Left ventricle myocardium superior (tissue), 1 donor: ENCODE measurements around the gene ACER3. TPM values are rescaled to one million over a fixed set of nuclear protein-coding genes. Genes with fewer than 3 reads are reported as not detected.
"Not testable (repeated sequence)": the region's sequence is repeated elsewhere in the genome, so short reads cannot be mapped to it uniquely, and the experiment has no call there.

ENCODE experiments used
- ATAC-seq: fragments of 200-7000 bp; cut with Tn5 transposase; one replicate; pipeline ENCODE4 v1.9.1; 2020; ENCODE audit warnings: mild to moderate bottlenecking, moderate library complexity
- DNase-seq: peaks from one replicate; pipeline ENCODE4 v3.0.0-alpha.2; 2020
- intact Hi-C: fragments of 100-400 bp; cut with micrococcal nuclease; formaldehyde crosslinking; loops from one replicate; pipeline ENCODE4 v1.11.0; 2022
- total RNA-seq: library from RNA; stranded (reverse); fragmentation: NEBNext Ultra II Directional; extraction: Animal tissue kit (Norgen Biotek cat#: 25700); gene quantifications from one replicate; pipeline ENCODE4 v1.2.1, GENCODE V29; 2021
- donor health status: DM: no; HTN: yes; CAD: no; lungs with severe emphysema.

ACER3 gene
- total RNA-seq, 1 donor from 2014 or later = 9.4 TPM

GRCh38 chr11:76859708-76860227 is 950 bp upstream of the ACER3 start:
- intact Hi-C loops = no loop called here
- ATAC-seq (no peak), DNase-seq (no peak)

- ATAC-seq = peak; percentile 3
- no peak for DNase-seq
- intact Hi-C loops = no loop called here
Observed at GRCh38 chr11:76861490-76861953, 804 bp downstream of the ACER3 start.

GRCh38 chr11:76862794-76863193 is 2.1 kb downstream of the ACER3 start:
- intact Hi-C loops, DNase-seq, ATAC-seq: not testable (repeated sequence)

GRCh38 chr11:76863196-76863777 is 2.6 kb downstream of the ACER3 start:
- no peak for DNase-seq
- intact Hi-C loops = no loop called here

GRCh38 chr11:76872959-76873827 is 12.5 kb downstream of the ACER3 start:
- intact Hi-C loops = no loop called here
- DNase-seq (no peak), ATAC-seq (no peak)

More at GRCh38 chr11:76863196-76863777, 2.6 kb downstream of the ACER3 start:
- ATAC-seq = no peak

GRCh38 chr11:76878014-76878413 is 17.3 kb downstream of the ACER3 start:
- ATAC-seq = no peak
- intact Hi-C loops = no loop called here
- no peak for DNase-seq

GRCh38 chr11:76880314-76880713 is 19.6 kb downstream of the ACER3 start:
- intact Hi-C loops = no loop called here

GRCh38 chr11:76880956-76881355 is 20.2 kb downstream of the ACER3 start:
- intact Hi-C loops = no loop called here
- no peak for ATAC-seq
- no peak for DNase-seq

More at GRCh38 chr11:76880314-76880713, 19.6 kb downstream of the ACER3 start:
- ATAC-seq = peak; percentile 38
- DNase-seq = no peak

- DNase-seq (no peak), ATAC-seq (no peak)
- intact Hi-C loops = no loop called here
Observed at GRCh38 chr11:76885390-76886097, 24.8 kb downstream of the ACER3 start.

- DNase-seq (no peak), ATAC-seq (peak; percentile 47)
- intact Hi-C loops = no loop called here
Observed at GRCh38 chr11:76888989-76889388, 28.3 kb downstream of the ACER3 start.

- ATAC-seq = no peak
- intact Hi-C loops = no loop called here
Observed at GRCh38 chr11:76889411-76889975, 28.8 kb downstream of the ACER3 start.

GRCh38 chr11:76890329-76890728 is 29.6 kb downstream of the ACER3 start:
- DNase-seq (no peak), ATAC-seq (no peak)
- intact Hi-C loops = no loop called here

More at GRCh38 chr11:76889411-76889975, 28.8 kb downstream of the ACER3 start:
- no peak for DNase-seq

GRCh38 chr11:76891285-76891684 is 30.6 kb downstream of the ACER3 start:
- DNase-seq (no peak), ATAC-seq (no peak)
- intact Hi-C loops = no loop called here

- ATAC-seq (no peak), DNase-seq (no peak)
- intact Hi-C loops = no loop called here
Observed at GRCh38 chr11:76891793-76892192, 31.1 kb downstream of the ACER3 start.

- ATAC-seq (no peak), DNase-seq (no peak)
- intact Hi-C loops = no loop called here
Observed at GRCh38 chr11:76892306-76892705, 31.6 kb downstream of the ACER3 start.

- ATAC-seq (no peak), DNase-seq (no peak)
- intact Hi-C loops = no loop called here
Observed at GRCh38 chr11:76897233-76897632, 36.5 kb downstream of the ACER3 start.

GRCh38 chr11:76901144-76901543 is 40.4 kb downstream of the ACER3 start:
- ATAC-seq = no peak
- intact Hi-C loops = no loop called here
- DNase-seq = no peak

- intact Hi-C loops, DNase-seq, ATAC-seq: not testable (repeated sequence)
Observed at GRCh38 chr11:76901622-76902021, 40.9 kb downstream of the ACER3 start.
